Muscle layer of colon (tissue), 2 donors: ENCODE results near the gene TXNRD3.

Source experiments
- H3K27ac ChIP-seq: one replicate; pipeline ENCODE4 v1.7.0; 2013; ENCODE audit warnings: low read depth, mild to moderate bottlenecking, low read length, moderate library complexity
- H3K27me3 ChIP-seq, 2 donors: one replicate each; pipeline ENCODE4 v1.7.0; 2013; ENCODE audit warnings: low read length in 2 of 2, mild to moderate bottlenecking in 2 of 2; ENCODE audit not compliant: insufficient read depth in 2 of 2, control insufficient read depth in 1 of 2
- H3K36me3 ChIP-seq: one replicate; pipeline ENCODE4 v1.7.0; 2013; ENCODE audit warnings: mild to moderate bottlenecking, low read length; ENCODE audit not compliant: insufficient read depth
- H3K4me1 ChIP-seq: one replicate; pipeline ENCODE4 v1.7.0; 2013; ENCODE audit warnings: mild to moderate bottlenecking, low read length; ENCODE audit not compliant: insufficient read depth
- H3K4me3 ChIP-seq, 2 donors: one replicate each; pipeline ENCODE4 v1.7.0; 2013; ENCODE audit warnings: low read length in 2 of 2, low read depth in 1 of 2, mild to moderate bottlenecking in 1 of 2, moderate library complexity in 1 of 2
- H3K9ac ChIP-seq: one replicate; pipeline ENCODE4 v1.7.0; 2013; ENCODE audit warnings: low read length
- H3K9me3 ChIP-seq: one replicate; pipeline ENCODE4 v1.7.0; 2013; ENCODE audit warnings: mild to moderate bottlenecking, low read length
- donor health status: abdominal sarcoma.
- donor health status: Adenocarcinoma of cecum.

The TXNRD3 gene

GRCh38 chr3:126682009-126682408 is 27.1 kb upstream of the TXNRD3 start:
- peaks cover 8% of the 10 kb centered on the region for H3K4me1 ChIP-seq
- H3K27ac ChIP-seq, result no peak overlapping the region
- no peaks in the 10 kb centered on the region for H3K36me3 ChIP-seq
- no peak overlapping the region for H3K9ac ChIP-seq
- no peak overlapping the region for H3K4me3 ChIP-seq
- peaks cover 2 to 4% of the 10 kb centered on the region in 2 donors for H3K27me3 ChIP-seq
- H3K9me3 ChIP-seq, result no peaks in the 10 kb centered on the region

- no peak overlapping the region for H3K4me3 ChIP-seq
- peaks cover 4% of the 10 kb centered on the region in 2 donors for H3K27me3 ChIP-seq
- no peak overlapping the region for H3K9ac ChIP-seq
- H3K4me1 ChIP-seq, result peaks cover 8% of the 10 kb centered on the region
- H3K27ac ChIP-seq, result no peak overlapping the region
- no peaks in the 10 kb centered on the region for H3K36me3 ChIP-seq
- no peaks in the 10 kb centered on the region for H3K9me3 ChIP-seq
Measured at GRCh38 chr3:126680667-126681055, 25.7 kb upstream of the TXNRD3 start.

- no peaks in the 10 kb centered on the region for H3K9me3 ChIP-seq
- H3K9ac ChIP-seq, result no peak overlapping the region
- no peaks in the 10 kb centered on the region for H3K36me3 ChIP-seq
Measured at GRCh38 chr3:126679831-126680666, 25.1 kb upstream of the TXNRD3 start.

GRCh38 chr3:126679318-126679751 is 24.4 kb upstream of the TXNRD3 start:
- H3K27me3 ChIP-seq, result peaks cover 4% of the 10 kb centered on the region in 2 donors
- H3K4me1 ChIP-seq, result peaks cover 8% of the 10 kb centered on the region
- no peaks in the 10 kb centered on the region for H3K9me3 ChIP-seq
- H3K27ac ChIP-seq, result no peak overlapping the region
- H3K9ac ChIP-seq, result no peak overlapping the region
- no peak overlapping the region for H3K4me3 ChIP-seq
- H3K36me3 ChIP-seq, result no peaks in the 10 kb centered on the region

More at GRCh38 chr3:126679831-126680666, 25.1 kb upstream of the TXNRD3 start:
- peaks cover 8% of the 10 kb centered on the region for H3K4me1 ChIP-seq
- H3K27ac ChIP-seq, result no peak overlapping the region
- H3K4me3 ChIP-seq, result no peak overlapping the region
- peaks cover 4% of the 10 kb centered on the region in 2 donors for H3K27me3 ChIP-seq

GRCh38 chr3:126678693-126679317 is 23.9 kb upstream of the TXNRD3 start:
- H3K27me3 ChIP-seq, result peaks cover 4% of the 10 kb centered on the region in 2 donors
- no peak overlapping the region for H3K27ac ChIP-seq
- H3K9ac ChIP-seq, result no peak overlapping the region
- no peak overlapping the region for H3K4me3 ChIP-seq
- H3K36me3 ChIP-seq, result no peaks in the 10 kb centered on the region
- H3K9me3 ChIP-seq, result no peaks in the 10 kb centered on the region
- peaks cover 8% of the 10 kb centered on the region for H3K4me1 ChIP-seq

- Histone ChIP-seq H3K36me3 (no peaks in the 10 kb centered on the region), H3K27ac (no peak overlapping the region), H3K9ac (no peak overlapping the region), H3K9me3 (no peaks in the 10 kb centered on the region), H3K27me3 (peaks cover 4% of the 10 kb centered on the region in 2 donors), H3K4me1 (peaks cover 8% of the 10 kb centered on the region), H3K4me3 (no peak overlapping the region)
Measured at GRCh38 chr3:126677862-126678503, 23.1 kb upstream of the TXNRD3 start.

GRCh38 chr3:126676919-126677705 is 22.2 kb upstream of the TXNRD3 start:
- no peak overlapping the region for H3K9ac ChIP-seq
- no peak overlapping the region for H3K27ac ChIP-seq
- H3K36me3 ChIP-seq, result no peaks in the 10 kb centered on the region
- H3K4me3 ChIP-seq, result no peak overlapping the region
- H3K27me3 ChIP-seq, result peaks cover 4% of the 10 kb centered on the region in 2 donors
- H3K9me3 ChIP-seq, result no peaks in the 10 kb centered on the region
- H3K4me1 ChIP-seq, result peaks cover 8% of the 10 kb centered on the region

DNA sequence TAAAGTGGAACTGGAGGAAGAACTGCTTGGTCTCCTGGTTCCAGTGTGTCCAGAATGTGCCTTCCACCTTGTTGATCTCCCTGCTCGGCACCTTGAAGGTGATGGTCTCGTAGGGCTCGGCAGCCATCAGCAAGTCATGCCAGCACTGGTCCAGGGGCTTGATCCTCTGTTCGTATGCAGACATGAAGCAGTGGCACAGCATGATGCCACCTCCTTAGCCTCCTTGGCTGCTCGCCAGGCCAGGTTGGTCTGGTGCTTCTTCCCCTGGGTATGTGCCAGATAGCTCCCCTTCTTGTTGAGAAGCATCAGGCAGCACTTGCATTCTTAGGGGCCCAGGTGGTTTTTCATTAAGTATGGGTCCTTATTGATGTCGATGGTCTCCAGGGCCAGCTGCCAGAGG is 17.8 kb upstream of the TXNRD3 start:
- Histone ChIP-seq H3K4me3 (no peak overlapping the region), H3K36me3 (no peaks in the 10 kb centered on the region), H3K27me3 (peaks cover 0 to 4% of the 10 kb centered on the region in 2 donors), H3K27ac (no peak overlapping the region), H3K9ac (no peak overlapping the region), H3K9me3 (no peaks in the 10 kb centered on the region), H3K4me1 (no peaks in the 10 kb centered on the region)

DNA sequence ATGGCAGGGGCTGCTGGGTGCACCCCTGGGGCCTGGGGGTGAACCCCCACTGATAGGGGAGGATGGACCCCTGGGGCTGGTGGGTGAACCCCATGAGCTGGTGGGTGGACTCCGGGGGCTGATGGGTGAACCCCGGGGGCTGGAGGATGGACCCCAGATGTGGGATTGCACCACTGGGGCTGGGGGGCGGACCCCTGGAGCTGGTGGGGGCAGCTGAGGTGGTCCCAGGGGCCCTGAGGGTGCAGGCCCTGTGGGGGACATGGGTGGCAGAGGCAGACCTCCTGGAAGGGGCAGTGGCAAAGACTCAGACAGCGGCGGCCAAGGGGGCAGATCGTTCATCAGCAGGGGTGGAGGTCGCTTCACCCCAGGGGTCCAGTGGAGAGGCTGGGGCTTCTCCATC is 17.4 kb upstream of the TXNRD3 start:
- no peaks in the 10 kb centered on the region for H3K4me1 ChIP-seq

GRCh38 chr3:126671521-126671920 is 16.6 kb upstream of the TXNRD3 start:
- Histone ChIP-seq H3K9me3 (no peaks in the 10 kb centered on the region), H3K36me3 (no peaks in the 10 kb centered on the region), H3K4me1 (no peaks in the 10 kb centered on the region), H3K9ac (no peak overlapping the region), H3K27ac (no peak overlapping the region), H3K4me3 (no peak overlapping the region), H3K27me3 (no peaks in the 10 kb centered on the region)

More for the DNA sequence above, 17.4 kb upstream of the TXNRD3 start:
- Histone ChIP-seq H3K27me3 (peaks cover 0 to 4% of the 10 kb centered on the region in 2 donors), H3K27ac (no peak overlapping the region), H3K9me3 (no peaks in the 10 kb centered on the region), H3K9ac (no peak overlapping the region), H3K36me3 (no peaks in the 10 kb centered on the region), H3K4me3 (no peak overlapping the region)
